SK-N-DZ (cell line): Measurements from ENCODE around the gene AGMAT.

Source experiments
- DNase-seq: peaks from one replicate; pipeline ENCODE4 v3.0.0-alpha.2; 2015; ENCODE audit warnings: low spot score

Gene AGMAT

GRCh38 chr1:15568387-15569073 lies 16.3 kb downstream of the AGMAT start:
- no peak for DNase-seq

- DNase-seq = no peak
These were observed 25.6 kb downstream of the AGMAT start for GRCh38 chr1:15559189-15559810.

GRCh38 chr1:15558516-15558915 lies 26.3 kb downstream of the AGMAT start:
- DNase-seq = no peak

DNA sequence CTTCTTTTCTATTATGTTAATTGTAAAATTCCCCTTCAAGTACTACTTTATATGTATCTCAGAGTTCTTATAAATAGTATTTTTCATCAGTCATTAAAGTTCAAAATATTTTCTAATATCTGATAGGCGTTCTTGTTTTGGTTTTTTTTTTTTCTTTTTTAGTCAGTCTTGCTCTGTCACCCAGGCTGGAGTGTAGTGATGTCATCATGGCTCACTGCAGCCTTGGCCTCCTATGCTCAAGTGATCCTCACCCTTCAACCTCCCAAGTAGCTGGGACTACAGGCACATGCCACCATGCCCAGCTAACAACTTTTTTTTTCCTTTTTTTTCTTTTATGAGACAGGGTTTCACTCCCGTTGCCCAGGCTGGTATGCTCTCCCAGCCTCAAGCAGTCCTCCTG lies 27.3 kb downstream of the AGMAT start:
- no peak for DNase-seq

- no peak for DNase-seq
These were observed 27.8 kb downstream of the AGMAT start for GRCh38 chr1:15557008-15557407.

DNA sequence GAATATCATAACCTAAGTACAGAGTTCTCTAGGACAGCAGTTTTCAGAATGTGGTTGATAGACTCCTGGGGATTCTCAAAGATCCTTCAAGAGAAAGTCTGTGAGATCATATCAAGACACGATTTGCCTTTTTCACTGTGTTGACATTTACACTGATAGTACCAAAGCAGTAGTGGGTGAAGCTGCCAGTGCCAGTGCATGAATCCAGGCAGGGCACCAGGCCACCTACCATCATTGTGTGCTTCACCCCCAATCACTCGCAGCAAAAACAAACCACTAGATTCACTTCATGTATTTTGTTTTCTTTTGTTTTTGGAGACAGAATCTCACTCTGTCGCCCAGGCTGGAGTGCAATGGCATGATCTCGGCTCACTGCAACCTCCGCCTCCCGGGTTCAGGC lies 34.3 kb downstream of the AGMAT start:
- no peak for DNase-seq

- DNase-seq = no peak
These were observed 38.2 kb downstream of the AGMAT start for GRCh38 chr1:15546641-15547040.

DNA sequence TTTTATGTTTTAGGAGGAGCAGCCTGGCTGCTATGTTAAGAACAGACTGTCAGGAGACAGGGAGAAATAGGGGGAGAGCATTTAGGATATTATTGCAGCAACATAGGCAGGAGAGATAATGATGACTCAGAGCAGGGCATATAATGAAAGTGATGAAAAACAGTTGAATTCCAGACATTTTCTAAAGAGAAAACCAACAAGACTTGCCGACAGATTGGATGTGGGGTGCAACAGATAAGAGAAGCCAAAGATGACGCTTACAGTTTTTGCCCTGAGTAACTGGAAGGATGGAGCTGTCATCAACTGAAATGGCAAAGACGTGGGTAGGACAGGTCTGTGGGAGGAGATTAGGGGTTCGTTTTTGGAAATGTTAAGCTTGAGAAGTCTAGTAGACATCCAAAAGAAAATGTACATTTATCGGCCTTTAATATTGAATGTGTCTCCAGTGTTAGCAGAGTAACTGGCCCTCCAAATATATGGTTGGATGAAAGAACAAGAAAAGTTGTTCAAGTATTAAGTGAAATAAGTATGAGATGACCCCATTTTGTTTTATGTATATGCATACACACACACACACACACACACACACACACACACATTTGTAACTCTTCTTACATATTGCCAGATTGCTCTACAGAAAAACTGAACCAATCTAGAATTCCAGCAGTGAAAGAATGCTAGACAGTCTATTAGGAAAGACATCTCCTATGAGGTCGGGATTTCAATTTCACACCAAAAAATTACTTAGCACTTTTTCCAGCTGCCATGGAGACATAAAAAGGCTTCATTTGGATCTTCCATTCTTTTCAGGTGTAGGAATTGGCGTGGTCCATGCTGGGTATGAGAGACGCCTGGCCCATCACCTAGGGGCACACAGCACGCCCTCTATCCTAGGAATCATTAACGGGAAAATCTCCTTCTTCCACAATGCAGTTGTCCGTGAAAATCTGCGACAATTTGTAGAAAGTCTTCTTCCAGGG lies 41.0 kb downstream of the AGMAT start:
- DNase-seq = no peak

- DNase-seq = no peak
These were observed 41.6 kb downstream of the AGMAT start for GRCh38 chr1:15543251-15543588.

DNA sequence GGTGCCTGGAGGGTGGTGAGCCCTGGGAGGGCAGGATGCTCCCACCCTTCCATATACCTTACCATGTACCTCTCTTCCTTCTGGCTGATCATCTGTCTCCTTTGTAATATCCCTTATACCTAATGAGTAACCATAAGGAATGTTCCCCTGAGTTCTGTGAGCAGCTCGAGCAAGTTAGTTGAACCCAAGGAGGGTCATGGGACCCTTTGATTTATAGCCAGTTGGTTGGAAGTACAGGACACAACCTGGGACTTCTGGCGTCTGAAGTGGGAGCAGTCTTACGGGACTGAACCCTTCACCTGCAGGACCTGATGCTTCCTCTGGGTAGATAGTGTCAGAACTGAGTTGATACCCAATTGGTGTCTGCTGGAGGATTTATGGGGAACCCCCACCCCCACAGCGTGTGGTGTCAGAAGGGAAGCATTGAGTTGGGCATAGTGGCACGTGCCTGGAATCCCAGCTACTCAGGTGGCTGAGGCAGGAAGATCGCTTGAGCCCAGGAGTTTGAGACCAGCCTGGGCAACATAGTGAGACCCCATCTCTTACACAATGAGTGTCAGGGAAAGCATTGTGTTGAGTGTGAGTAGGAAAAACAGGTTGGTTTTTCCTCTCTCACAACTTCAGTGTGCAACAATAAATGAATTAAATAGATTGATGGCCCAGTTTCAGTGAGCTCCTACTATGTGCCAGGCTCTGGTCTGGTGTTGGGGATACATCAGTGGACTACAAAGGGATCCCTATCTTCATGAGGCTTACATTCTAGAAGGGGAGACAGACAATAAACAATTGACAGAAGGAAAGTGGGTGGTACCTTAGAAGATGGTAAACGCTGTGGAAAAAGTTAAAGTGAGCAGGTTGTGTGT lies 42.2 kb downstream of the AGMAT start:
- no peak for DNase-seq

- no peak for DNase-seq
These were observed 43.5 kb downstream of the AGMAT start for GRCh38 chr1:15541231-15541792.

- DNase-seq = no peak
These were observed 44.7 kb downstream of the AGMAT start for GRCh38 chr1:15540186-15540585.

DNA sequence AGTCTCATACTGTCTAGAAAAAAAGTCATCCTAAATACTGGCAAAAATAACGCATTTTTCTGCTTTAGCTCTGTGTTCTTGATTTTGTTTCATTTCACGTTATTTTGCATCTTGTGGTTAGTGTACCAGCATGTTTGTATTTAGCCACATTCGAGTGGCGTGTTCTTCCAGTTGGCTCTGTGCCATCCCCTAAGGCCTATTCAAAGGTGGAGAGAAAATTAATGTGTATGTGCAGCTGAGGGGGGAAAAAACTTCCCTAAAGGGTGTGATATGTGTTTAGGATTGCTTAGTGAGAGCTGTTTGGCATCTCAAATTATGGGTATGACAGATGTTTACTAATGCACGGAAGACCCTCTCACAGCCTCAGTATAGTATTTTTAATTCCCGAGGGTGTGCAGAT lies 46.1 kb downstream of the AGMAT start:
- no peak for DNase-seq

DNA sequence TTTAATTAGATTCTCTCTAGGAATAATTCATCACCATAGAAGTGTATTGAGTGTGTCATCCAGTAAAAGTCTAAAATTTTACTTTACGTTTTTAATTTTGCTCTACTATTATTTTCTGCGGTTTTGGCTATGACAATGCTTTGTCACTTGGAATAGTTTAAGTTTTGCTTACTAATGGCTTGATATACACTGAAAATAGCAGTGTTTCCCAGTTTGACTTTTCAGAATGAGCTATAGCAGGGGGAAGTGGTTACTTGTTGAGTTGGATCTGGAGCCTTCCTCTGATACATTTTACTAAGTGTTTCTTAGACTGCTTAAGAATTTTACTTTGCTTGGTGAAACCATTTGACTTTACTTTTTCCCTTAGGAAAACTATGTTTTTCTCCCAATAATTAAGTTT lies 53.2 kb downstream of the AGMAT start:
- no peak for DNase-seq

DNA sequence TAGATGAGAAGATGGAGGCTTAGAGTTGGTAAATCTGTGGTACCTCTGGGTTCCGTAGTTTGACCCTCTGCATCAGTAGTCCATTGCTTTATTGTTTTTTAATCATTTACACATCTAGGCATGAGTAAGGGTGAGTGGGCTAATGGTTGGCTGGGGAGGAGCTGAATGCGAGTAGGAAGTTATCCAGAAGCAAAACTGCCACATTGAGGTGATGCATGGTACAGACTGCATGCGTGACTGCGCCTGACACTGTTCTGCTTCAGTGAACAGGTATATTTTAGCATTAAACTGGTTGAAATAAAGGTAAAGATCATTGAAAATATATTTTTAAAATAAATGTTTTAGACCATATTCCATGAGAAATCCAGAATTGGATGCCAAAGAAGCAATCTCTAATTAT lies 53.8 kb downstream of the AGMAT start:
- DNase-seq = no peak

- peak; percentile 99 for DNase-seq
These were observed 58.1 kb downstream of the AGMAT start, which contains the start of gene DNAJC16 for GRCh38 chr1:15526490-15527339. TSS of gene DNAJC16 (plus strand) at chr1:15526848. CDS start at chr1:15529106, 2,258 bp downstream.

DNA sequence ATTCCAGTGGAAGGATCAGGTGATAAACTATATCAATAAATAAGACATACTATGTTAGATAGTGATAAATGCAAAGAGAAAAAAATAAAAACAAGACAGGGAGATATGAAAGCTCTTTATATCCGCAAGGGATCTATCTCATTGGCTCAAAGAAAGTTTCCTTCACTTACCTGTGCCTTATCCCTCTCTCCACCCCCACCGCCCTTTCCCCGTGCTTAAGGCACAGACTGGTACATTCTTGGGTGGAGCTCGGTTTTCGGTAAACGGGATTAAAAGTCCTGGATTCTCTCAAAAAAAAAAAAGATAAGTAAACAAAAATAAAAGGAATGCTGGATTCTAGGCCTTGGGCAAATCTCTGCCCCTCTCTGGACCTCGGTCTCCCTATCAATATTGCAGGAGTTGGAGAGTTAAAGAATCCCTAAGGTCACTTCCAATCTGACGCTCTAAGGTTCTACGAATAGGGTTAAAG lies 58.8 kb downstream of the AGMAT start:
- no peak for DNase-seq

- no peak for DNase-seq
These were observed 59.5 kb downstream of the AGMAT start for GRCh38 chr1:15525050-15526020.
